ENCODE results near the gene NRP1. TPM values are rescaled to one million over a fixed set of nuclear protein-coding genes. Genes with fewer than 3 reads are reported as not detected.

Gene NRP1
- total RNA-seq, 2 donors from 2014 or later: 23.0 to 37.1 TPM

DNA sequence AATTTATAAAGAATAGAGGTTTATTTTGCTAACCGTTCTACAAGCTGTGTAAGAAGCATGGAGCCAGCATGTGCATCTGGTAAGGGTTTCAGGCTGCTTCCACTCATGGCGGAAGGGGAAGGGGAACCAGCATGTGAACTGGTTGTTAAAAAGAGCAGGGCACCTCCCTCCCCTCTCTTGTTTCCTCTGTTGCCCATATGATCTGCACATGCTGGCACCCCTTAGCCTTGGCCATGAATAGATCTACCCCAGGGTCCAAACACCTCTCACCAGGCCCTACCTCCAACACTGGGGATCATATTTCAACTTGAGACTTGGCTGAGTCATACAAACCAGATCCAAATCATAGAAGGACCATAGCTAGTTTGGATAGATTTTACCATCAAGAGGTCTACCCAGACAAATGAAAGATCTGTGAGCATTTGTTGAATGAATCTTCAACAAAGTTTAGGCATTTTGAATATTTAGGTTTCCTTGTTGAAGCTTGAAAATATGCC lies 36.0 kb upstream of the NRP1 start:
- Histone ChIP-seq H3K4me3 (no peak overlapping the region), H3K27ac (no peak overlapping the region), H3K36me3 (no peaks in the 10 kb centered on the region), H3K27me3 (replicated peaks; ENCODE audit: insufficient read depth) (no peaks in the 10 kb centered on the region), H3K4me1 (replicated peaks) (no peaks in the 10 kb centered on the region), H3K9me3 (no peaks in the 10 kb centered on the region)
- WGBS: 98% methylated on average over 2 of the region's 2 CpGs
- intact Hi-C loops (cut with DNase I): no loop called here
- no peak for DNase-seq (ENCODE audit: low spot score)
- TF ChIP-seq CTCF (IDR thresholded peaks at IDR 0.05): no peak
- TF ChIP-seq POLR2A (IDR thresholded peaks at IDR 0.05): no peak

- TF ChIP-seq POLR2AphosphoS5 (IDR thresholded peaks at IDR 0.05) (no peak), CTCF (IDR thresholded peaks at IDR 0.05) (no peak), POLR2A (IDR thresholded peaks at IDR 0.05) (no peak)
- Histone ChIP-seq H3K27me3 (replicated peaks; ENCODE audit: insufficient read depth) (no peaks in the 10 kb centered on the region), H3K36me3 (no peaks in the 10 kb centered on the region), H3K9me3 (no peaks in the 10 kb centered on the region), H3K4me3 (no peak overlapping the region), H3K4me1 (replicated peaks) (no peaks in the 10 kb centered on the region), H3K27ac (no peak overlapping the region)
- no peak for DNase-seq (ENCODE audit: low spot score)
- intact Hi-C loops (cut with DNase I): no loop called here
- 93% methylated on average over 4 of the region's 4 CpGs for WGBS
These were observed 33.6 kb upstream of the NRP1 start for GRCh38 chr10:33368086-33368485.

DNA sequence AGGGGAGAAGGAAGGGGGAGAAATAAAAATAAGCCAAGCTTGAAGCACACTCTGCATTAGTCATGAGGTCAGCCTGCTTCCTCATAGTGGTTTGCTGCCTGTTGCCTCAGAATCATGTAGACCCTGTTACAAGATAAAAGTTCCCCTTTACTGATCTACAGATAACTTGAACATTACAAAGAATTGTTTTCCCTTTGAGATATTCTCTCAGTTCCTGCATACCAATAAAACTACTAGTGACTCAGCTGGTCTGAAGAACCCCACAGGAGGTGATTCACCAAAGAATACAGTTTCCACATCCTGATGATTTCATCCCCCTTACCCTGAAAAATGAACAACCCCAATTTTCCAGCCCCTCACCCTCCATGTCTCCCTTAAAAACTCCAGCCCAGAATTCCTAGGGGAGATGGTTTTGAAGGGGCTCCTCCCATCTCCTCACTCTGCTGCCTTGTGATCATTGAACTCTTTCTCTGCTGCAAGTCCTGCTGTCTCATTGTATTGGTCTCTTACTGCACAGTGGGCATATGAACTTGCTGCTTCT lies 31.5 kb upstream of the NRP1 start:
- H3K9me3 ChIP-seq: no peaks in the 10 kb centered on the region
- DNase-seq (ENCODE audit: low spot score): no peak
- H3K4me1 ChIP-seq (replicated peaks): no peaks in the 10 kb centered on the region
- no peak overlapping the region for H3K4me3 ChIP-seq
- TF ChIP-seq CTCF (IDR thresholded peaks at IDR 0.05): no peak
- TF ChIP-seq POLR2A (IDR thresholded peaks at IDR 0.05): no peak
- TF ChIP-seq POLR2AphosphoS5 (IDR thresholded peaks at IDR 0.05): no peak
- H3K27me3 ChIP-seq (replicated peaks; ENCODE audit: insufficient read depth): no peaks in the 10 kb centered on the region
- no peak overlapping the region for H3K27ac ChIP-seq
- no peaks in the 10 kb centered on the region for H3K36me3 ChIP-seq
- intact Hi-C loops (cut with DNase I): no loop called here

DNA sequence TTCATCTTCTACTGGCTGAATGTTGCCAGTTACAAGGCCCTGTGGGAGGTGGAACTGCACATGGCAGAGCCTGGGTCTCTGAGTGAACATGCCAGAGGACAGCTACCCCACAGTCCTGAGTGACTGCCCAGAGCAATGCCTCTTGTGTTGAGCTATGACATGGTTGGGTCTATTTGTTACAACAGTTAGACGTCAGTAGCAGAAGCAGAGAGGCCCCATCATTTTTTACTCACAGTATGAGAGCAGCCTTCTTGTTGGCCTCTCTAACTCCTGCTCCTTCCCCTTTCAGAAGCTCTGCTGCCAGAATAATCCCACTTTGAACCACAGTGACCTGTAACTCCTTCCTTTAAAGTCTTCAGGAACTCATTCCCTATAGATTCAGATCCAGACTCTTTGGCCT lies 30.8 kb upstream of the NRP1 start:
- Histone ChIP-seq H3K27me3 (replicated peaks; ENCODE audit: insufficient read depth) (no peaks in the 10 kb centered on the region), H3K4me1 (replicated peaks) (no peaks in the 10 kb centered on the region), H3K27ac (no peak overlapping the region), H3K36me3 (no peaks in the 10 kb centered on the region), H3K9me3 (no peaks in the 10 kb centered on the region), H3K4me3 (no peak overlapping the region)
- DNase-seq (ENCODE audit: low spot score): no peak
- intact Hi-C loops (cut with DNase I): no loop called here
- WGBS: 85% methylated on average over 1 of the region's 1 CpG
- no peak for TF ChIP-seq POLR2AphosphoS5 (IDR thresholded peaks at IDR 0.05)
- TF ChIP-seq CTCF (IDR thresholded peaks at IDR 0.05): no peak
- no peak for TF ChIP-seq POLR2A (IDR thresholded peaks at IDR 0.05)

DNA sequence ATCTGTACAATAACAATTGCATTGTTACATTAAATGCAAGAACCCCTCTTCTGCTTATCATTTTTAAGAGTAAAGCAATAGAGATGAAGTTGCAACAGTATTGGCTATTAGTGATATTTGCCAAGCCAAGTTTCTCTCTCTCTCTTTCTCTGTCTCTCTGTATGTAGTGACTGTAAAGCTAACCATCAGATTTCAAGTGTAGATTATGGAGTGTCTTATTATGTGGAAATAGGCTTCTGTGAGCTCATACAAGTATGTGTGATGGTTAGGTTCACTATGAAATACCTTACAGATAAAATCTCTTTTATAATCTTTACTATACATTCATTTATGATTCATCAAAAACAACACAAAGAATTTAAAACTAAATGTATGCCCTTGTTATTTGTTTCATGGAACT lies 28.6 kb upstream of the NRP1 start:
- intact Hi-C loops (cut with DNase I): no loop called here
- DNase-seq (ENCODE audit: low spot score): no peak
- H3K9me3 ChIP-seq: no peaks in the 10 kb centered on the region
- no peaks in the 10 kb centered on the region for H3K36me3 ChIP-seq
- TF ChIP-seq POLR2A (IDR thresholded peaks at IDR 0.05) (no peak), POLR2AphosphoS5 (IDR thresholded peaks at IDR 0.05) (no peak), CTCF (IDR thresholded peaks at IDR 0.05) (no peak)
- no peaks in the 10 kb centered on the region for H3K27me3 ChIP-seq (replicated peaks; ENCODE audit: insufficient read depth)
- H3K27ac ChIP-seq: no peak overlapping the region
- H3K4me1 ChIP-seq (replicated peaks): no peaks in the 10 kb centered on the region
- H3K4me3 ChIP-seq: no peak overlapping the region
